ENCODE data around the gene GMPPB. TPM values are rescaled to one million over a fixed set of nuclear protein-coding genes. Genes with fewer than 3 reads are reported as not detected.

GMPPB gene
- total and polyA plus RNA-seq, 2 of the 8 experiments (the other 6 are each of a cell fraction or from before 2014, with no cell fraction given): 20.9 to 23.9 TPM

- Histone ChIP-seq H4K5ac (ENCODE audit: insufficient read length, low read depth, low read length) (no peak overlapping the region), H3K56ac (replicated peaks; ENCODE audit: insufficient read length, low read depth, low read length) (no peak overlapping the region), H4K8ac (ENCODE audit: extremely low read depth, insufficient read depth, low read length) (no peak overlapping the region), H3K9me3 (ENCODE audit: insufficient read depth in 2 of 2, low read depth in 1 of 2, low read length in 1 of 2) (no peaks in the 10 kb centered on the region), H3K4ac (replicated peaks; ENCODE audit: insufficient read length, low read depth, low read length) (no peak overlapping the region), H3K9ac (replicated peaks in 1 of 4; ENCODE audit: extremely low read depth in 1 of 4, low read depth in 3 of 4, low read length in 3 of 4) (no peak overlapping the region), H2BK20ac (ENCODE audit: low read length) (no peak overlapping the region), H4K20me1 (replicated peaks in 1 of 2; ENCODE audit: control insufficient read depth in 1 of 2, insufficient read depth in 2 of 2, low read length in 2 of 2) (peaks cover 0 to 6% of the 10 kb centered on the region in 2 experiments), H3K18ac (ENCODE audit: extremely low read depth, low read length) (no peak overlapping the region), H3K23me2 (ENCODE audit: low read depth, low read length) (no peaks in the 10 kb centered on the region), H3K14ac (ENCODE audit: insufficient read length) (no peak overlapping the region), H3K4me3 (ENCODE audit: extremely low read depth in 1 of 4, insufficient read depth in 2 of 4, low read depth in 3 of 4, low read length in 4 of 4) (no peak overlapping the region), H3K4me1 (replicated peaks in 1 of 4; ENCODE audit: control insufficient read depth in 3 of 4, insufficient read depth in 4 of 4, low read length in 3 of 4) (peaks cover 0 to 3% (median 0%) of the 10 kb centered on the region in 4 experiments; a peak in 1 of 7 replicates), H3K27me3 (replicated peaks in 1 of 4; ENCODE audit: control insufficient read depth in 3 of 4, extremely low read depth in 1 of 4, insufficient read depth in 3 of 4, low read length in 3 of 4) (no peaks in the 10 kb centered on the region), H3K23ac (ENCODE audit: insufficient read length) (no peak overlapping the region), H3K36me3 (ENCODE audit: control insufficient read depth in 2 of 4, insufficient read depth in 4 of 4, low read length in 3 of 4) (peaks cover 0 to 3% (median 0%) of the 10 kb centered on the region in 4 experiments; a peak in 4 of 8 replicates), H2BK15ac (ENCODE audit: low read length) (no peak overlapping the region), H2AFZ (ENCODE audit: low read length) (no peak overlapping the region), H3K79me1 (ENCODE audit: low read depth, low read length) (no peaks in the 10 kb centered on the region), H2BK12ac (ENCODE audit: low read depth, low read length) (no peak overlapping the region), H4K91ac (replicated peaks; ENCODE audit: insufficient read length, low read length) (no peak overlapping the region), H2BK120ac (replicated peaks; ENCODE audit: low read depth, low read length) (no peak overlapping the region), H3K79me2 (ENCODE audit: control insufficient read depth in 1 of 2, insufficient read depth in 2 of 2, low read length in 2 of 2) (no peaks in the 10 kb centered on the region), H2AK5ac (ENCODE audit: low read depth, low read length) (no peak overlapping the region), H3K27ac (ENCODE audit: low read depth, low read length) (no peak overlapping the region), H2BK5ac (ENCODE audit: low read depth, low read length) (no peak overlapping the region), H3K4me2 (ENCODE audit: insufficient read depth in 1 of 2, low read depth in 2 of 2, low read length in 2 of 2) (no peak overlapping the region)
- ChIA-PET POLR2A (ENCODE audit: partially characterized antibody) (interaction anchor here (3.8 kb wide), 1 partner anchor 12 kb away, joined by 41 read pairs; the partner anchor contains the start of genes AMIGO3 and GMPPB), CTCF (ENCODE audit: partially characterized antibody) (interaction anchor here (1.0 kb wide), 1 partner anchor 130 kb away, joined by 4 read pairs; no protein-coding TSS in a partner anchor)
- no peak for FAIRE-seq
- DNase-seq (ENCODE audit: low read depth in 1 of 2, low spot score in 2 of 2): no peak
- WGBS, 2 experiments (ENCODE audit: extremely low coverage in 1 of 2, insufficient coverage in 1 of 2, insufficient read length in 1 of 2, insufficient replicate concordance in 2 of 2, low coverage in 1 of 2, low lambda C conversion rate in 2 of 2, missing lambda C conversion rate in 1 of 2): 94% methylated on average over 8 of the region's 8 CpGs; no CpG with 5 or more reads in 1 of the 2 experiments
- no peak for TF ChIP-seq PHF8 (conservative IDR thresholded peaks at IDR 0.05; ENCODE audit: low read depth, low read length)
- no peak for TF ChIP-seq RBBP5 (IDR thresholded peaks at IDR 0.05; ENCODE audit: borderline replicate concordance, low read depth, low read length)
- no peak for TF ChIP-seq SP4 (IDR thresholded peaks at IDR 0.05; ENCODE audit: low read length)
- TF ChIP-seq SIRT6 (IDR thresholded peaks at IDR 0.05; ENCODE audit: low read length): no peak
- TF ChIP-seq POU5F1 (IDR thresholded peaks at IDR 0.05; ENCODE audit: low read depth, low read length): no peak
- TF ChIP-seq BACH1 (IDR thresholded peaks at IDR 0.05; ENCODE audit: low read length): no peak
- TF ChIP-seq TAF1 (IDR thresholded peaks at IDR 0.05; ENCODE audit: low read depth, low read length): no peak
- no peak for TF ChIP-seq CTBP2 (IDR thresholded peaks at IDR 0.05; ENCODE audit: borderline replicate concordance, insufficient read depth, insufficient read length, low read length)
- no peak for TF ChIP-seq JUN (IDR thresholded peaks at IDR 0.05; ENCODE audit: low read depth, low read length)
- TF ChIP-seq KDM4A (IDR thresholded peaks at IDR 0.05; ENCODE audit: low read depth, low read length, severe bottlenecking): no peak
- TF ChIP-seq KDM1A (IDR thresholded peaks at IDR 0.05; ENCODE audit: borderline replicate concordance, low read length): no peak
- TF ChIP-seq YY1 (IDR thresholded peaks at IDR 0.05; ENCODE audit: low read depth, low read length): no peak
- TF ChIP-seq RAD21 (IDR thresholded peaks at IDR 0.05 in 1 of 2, conservative IDR thresholded peaks at IDR 0.05 in 1 of 2; ENCODE audit: low read depth in 2 of 2, low read length in 2 of 2): no peak
- no peak for TF ChIP-seq CREB1 (IDR thresholded peaks at IDR 0.05)
- no peak for TF ChIP-seq EGR1 (IDR thresholded peaks at IDR 0.05; ENCODE audit: borderline replicate concordance, low read depth, low read length)
These were observed 13.9 kb downstream of the GMPPB start for GRCh38 chr3:49709852-49710251.

All from H1 (cell line).